ENCODE measurements around the gene MRPS34. TPM values are rescaled to one million over a fixed set of nuclear protein-coding genes. Genes with fewer than 3 reads are reported as not detected.

MRPS34 gene
- total RNA-seq, 2 experiments from 2014 or later: 197 to 199 TPM

DNA sequence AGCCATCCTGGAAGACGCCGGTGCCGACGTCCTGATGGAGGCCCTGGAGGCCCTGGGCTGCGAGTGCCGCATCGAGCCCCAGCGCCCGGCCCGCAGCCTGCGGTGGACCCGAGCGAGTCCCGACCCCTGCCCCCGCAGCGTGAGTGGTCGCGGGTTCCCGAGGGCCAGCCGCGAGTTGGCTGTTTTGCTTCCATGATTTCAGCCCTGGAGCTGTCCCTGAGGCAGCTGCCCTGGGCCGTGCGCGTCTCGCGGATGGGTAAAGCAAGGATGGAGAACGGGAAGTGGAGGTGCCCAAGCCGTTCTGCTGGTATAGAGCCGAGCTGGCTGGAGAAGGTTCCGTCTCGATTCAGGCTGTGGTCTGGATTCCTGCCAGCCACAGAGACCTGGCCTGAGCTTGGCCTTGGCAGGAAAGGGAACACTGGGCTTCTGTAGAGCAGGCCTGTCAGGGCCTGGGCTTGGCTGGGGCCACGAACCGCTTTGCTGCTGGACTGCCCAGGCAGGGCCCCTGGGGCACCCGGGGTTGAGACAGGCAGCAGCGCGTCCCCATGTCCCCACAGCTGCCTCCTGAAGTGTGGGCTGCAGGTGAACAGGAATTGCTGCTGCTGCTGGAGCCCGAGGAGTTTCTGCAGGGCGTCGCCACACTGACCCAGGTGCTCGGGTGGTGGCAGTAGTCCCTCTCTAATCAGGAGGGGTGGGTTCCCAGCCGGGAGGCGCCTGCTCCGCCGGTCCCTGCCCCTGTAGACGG, 941 bp upstream of the MRPS34 start:
- CTCF ChIA-PET: interaction anchor here (0.7 to 1.6 kb wide), 3 partner anchors 9 to 68 kb away, joined by 3 to 7 read pairs (median 4); partner anchors contain the start of genes NUBP2 and SPSB3
- POLR2A ChIA-PET: interaction anchor here (0.6 to 5.2 kb wide), 3 partner anchors 8 to 424 kb away, joined by 3 to 42 read pairs (median 4); partner anchors contain the start of genes NUBP2, RPS2 and SPSB3

DNA sequence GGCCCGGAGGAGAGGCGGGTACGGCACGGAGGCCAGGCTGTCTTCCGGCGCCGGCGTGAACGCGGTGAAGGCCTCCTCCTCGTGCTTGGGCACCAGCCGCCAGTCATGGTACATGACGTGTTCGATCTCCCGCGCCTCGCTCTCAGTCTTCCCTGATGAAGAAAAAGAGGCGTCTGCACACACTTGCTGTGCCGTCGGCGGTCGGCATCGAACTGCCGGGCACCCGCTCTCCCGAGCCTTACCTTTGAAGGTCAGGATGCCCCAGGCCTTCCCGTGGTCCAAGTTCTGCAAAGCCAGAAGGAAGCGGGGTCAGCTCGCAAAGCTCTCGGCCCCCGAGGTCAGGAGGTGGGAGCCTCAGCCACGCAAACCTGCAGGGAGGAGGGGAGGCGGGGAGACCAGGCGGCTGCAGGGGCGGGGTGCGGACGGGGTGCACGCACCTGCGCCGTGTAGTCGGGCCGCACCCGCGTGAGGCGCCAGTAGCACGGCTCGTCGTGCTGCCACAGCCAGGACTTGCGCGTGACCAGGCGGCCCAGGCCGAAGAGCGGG, 499 bp downstream of the MRPS34 start, which contains the start of gene EME2:
Gene EME2, plus strand, starts transcription at position 449 of the 546 bp plus-strand sequence. CDS start 418 bp downstream, outside the sequence.
- ChIA-PET POLR2A (interaction anchor here (0.8 to 5.2 kb wide), 4 partner anchors 10 to 188 kb away, joined by 3 to 42 read pairs (median 6); partner anchors contain the start of genes MAPK8IP3, NUBP2 and SPSB3), CTCF (interaction anchor here (0.7 to 3.5 kb wide), 6 partner anchors 11 to 351 kb away, joined by 3 to 19 read pairs (median 3); partner anchors contain the start of genes MAPK8IP3, NUBP2 and SPSB3)

DNA sequence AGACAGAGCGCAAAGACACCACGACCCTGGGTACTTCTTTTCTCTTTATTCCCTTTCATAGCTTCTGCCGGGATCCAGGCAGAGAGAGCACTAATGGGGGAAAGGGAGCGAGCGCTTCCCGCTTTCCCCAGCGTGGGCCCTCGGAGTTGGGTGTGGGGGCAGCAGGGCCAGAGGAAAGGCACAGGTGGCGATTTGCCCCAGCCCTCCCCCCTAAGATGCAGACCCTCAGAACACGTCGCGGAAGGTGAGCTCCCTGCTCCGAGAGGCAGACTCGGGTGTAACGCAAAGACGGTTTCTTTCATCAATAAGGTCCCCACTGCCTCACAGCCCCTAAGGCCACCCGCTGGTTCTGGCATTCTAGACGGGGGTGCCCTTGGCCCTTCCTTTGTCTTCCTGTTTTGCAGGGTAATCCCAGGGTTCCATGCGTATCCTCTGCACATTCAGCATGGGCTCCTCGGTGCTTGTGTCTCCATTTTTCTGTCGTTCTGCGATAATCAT, 1.0 kb downstream of the MRPS34 start:
- POLR2A ChIA-PET: interaction anchor here (0.8 to 5.2 kb wide), 3 partner anchors 10 to 66 kb away, joined by 3 to 42 read pairs (median 9); partner anchors contain the start of genes MAPK8IP3, NUBP2 and SPSB3

DNA sequence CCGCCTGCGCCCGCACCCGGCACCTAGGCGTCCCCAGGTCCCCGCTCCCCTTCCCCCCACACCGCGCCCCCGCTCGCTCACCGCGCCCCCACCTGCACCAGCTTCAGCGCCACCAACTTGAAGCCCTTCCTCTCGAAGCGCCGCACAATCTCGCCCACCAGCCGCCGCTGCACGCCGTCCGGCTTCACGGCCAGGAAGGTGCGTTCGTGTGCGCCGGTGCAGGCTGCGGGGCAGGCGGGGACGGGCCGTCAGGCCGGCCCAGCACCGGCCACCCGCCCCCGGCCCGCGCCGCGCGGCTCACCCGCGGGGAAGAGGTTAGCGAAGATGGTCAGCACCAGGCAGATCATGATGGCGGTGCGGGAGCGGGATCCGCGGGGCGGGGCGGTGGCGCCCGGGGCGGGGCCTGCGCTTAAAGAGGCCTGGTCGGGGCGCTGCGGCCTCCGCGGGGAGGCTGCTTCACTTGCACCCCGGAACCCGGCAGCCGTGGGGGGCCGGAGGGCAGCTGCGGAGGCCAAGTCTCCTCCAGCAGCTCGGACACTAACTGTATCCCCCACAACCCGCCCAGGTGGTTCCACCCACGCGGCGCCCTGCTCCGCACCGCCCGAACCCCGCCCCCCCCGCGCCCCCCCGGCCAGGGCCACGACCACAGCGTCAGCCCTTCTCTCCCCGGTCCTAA, 1.6 kb downstream of the MRPS34 start, which contains the start of gene NME3:
Gene NME3, minus strand, starts transcription at position 356 of the 676 bp plus-strand sequence. Its CDS starts 9 bp downstream, at position 347.
- POLR2A ChIA-PET: interaction anchor here (0.8 to 5.2 kb wide), 4 partner anchors 11 to 65 kb away, joined by 3 to 42 read pairs (median 6); partner anchors contain the start of genes MAPK8IP3, NUBP2 and SPSB3
- CTCF ChIA-PET: interaction anchor here (0.7 to 3.5 kb wide), 2 partner anchors 12 to 66 kb away, joined by 4 to 19 read pairs; partner anchors contain the start of genes NUBP2 and SPSB3

More for the DNA sequence above, 1.0 kb downstream of the MRPS34 start:
- CTCF ChIA-PET: interaction anchor here (0.7 to 3.5 kb wide), 5 partner anchors 11 to 67 kb away, joined by 3 to 19 read pairs (median 3); partner anchors contain the start of genes NUBP2 and SPSB3

DNA sequence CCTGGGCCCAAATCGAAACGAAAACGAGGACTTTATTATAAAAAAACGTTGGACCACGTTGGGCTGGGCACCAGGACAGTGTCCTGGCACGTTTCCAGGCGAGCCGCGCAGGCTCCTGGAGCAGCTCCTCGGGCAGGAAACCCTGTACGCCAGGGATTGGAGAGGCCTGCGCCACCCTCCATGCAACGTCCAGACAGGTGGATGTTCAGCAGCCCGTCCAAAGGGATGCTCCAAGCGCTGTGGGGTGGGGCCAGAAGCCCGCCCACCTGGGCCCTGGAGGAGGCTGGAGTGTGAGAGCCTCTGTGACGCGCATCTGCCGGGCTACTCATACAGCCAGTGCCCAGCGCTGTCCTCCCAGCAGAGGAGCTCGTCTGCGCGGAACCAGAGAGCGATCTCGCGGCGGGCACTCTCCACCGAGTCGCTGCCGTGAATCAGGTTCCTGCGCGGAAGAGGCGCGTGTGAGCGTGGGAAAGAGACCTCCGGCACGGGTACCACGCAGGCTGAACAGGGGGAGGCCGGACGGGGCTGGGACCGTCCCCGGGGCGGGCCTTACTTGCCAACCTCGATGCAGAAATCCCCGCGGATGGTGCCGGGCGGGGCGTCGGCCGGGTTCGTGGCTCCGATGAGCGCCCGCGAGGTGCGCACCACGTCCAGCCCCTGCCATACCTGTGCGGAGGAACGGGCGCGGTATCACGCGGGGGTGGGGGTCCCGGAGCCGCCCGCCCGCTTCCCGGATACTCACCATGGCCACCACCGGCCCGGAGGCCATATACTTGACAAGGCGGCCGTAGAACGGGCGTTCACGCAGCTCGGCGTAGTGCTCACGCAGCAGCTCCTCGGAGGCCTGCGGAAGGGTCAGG, 2.4 kb downstream of the MRPS34 start:
- POLR2A ChIA-PET: interaction anchor here (1.2 to 5.2 kb wide), 2 partner anchors 12 to 54 kb away, joined by 3 to 42 read pairs; partner anchors contain the start of genes NUBP2 and SPSB3

DNA sequence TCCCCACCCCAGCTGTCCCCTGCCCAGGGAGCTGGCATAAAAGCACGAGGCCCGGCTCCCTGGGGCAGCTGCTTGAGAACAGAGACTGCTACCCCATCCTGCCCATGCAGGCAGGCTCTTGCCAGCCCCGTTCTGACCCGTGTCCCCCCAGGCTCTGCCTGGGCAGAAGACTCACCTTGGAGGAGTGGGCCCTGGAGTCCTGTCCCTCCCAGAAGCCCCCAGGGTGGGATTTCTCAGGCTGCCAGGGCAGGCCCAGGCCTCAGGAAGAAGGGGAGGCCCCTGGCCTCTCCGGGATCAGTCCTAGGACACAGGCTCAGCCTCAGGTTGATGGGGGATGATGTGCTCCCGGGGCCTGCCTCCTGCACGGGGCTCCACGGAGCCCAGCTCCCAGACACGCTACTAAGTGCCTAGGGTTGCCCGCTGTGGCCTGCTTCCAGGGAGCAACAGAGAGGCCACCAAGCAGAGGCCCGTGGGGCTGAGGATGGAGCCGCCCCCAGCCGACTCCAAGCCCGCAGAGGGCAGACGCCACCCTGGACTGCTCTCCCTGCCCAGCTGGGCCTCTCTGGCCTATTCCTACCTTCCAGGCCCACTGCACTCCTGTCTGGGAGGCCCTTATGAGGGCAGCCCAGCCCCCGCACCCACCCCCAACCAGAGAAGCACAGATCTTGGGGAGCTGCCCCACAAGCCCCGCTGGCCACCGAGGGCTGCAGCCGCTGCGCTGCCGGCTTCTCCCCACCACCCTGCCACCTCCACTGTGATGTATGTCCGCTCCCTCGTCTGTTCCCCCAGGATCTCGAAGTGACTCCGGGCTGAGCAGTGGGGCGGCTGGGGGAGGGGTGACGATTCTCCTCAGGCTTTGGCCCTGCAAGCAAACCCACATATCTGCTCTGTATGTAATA, 3.3 kb downstream of the MRPS34 start:
- POLR2A ChIA-PET: interaction anchor here (0.5 to 5.2 kb wide), 3 partner anchors 13 to 363 kb away, joined by 3 to 42 read pairs (median 4); partner anchors contain the start of genes NUBP2 and SPSB3
- CTCF ChIA-PET: interaction anchor here (3.5 kb wide), 1 partner anchor 13 kb away, joined by 19 read pairs; the partner anchor contains the start of genes NUBP2 and SPSB3

More for the DNA sequence above, 2.4 kb downstream of the MRPS34 start:
- CTCF ChIA-PET: interaction anchor here (3.5 kb wide), 1 partner anchor 12 kb away, joined by 19 read pairs; the partner anchor contains the start of genes NUBP2 and SPSB3

DNA sequence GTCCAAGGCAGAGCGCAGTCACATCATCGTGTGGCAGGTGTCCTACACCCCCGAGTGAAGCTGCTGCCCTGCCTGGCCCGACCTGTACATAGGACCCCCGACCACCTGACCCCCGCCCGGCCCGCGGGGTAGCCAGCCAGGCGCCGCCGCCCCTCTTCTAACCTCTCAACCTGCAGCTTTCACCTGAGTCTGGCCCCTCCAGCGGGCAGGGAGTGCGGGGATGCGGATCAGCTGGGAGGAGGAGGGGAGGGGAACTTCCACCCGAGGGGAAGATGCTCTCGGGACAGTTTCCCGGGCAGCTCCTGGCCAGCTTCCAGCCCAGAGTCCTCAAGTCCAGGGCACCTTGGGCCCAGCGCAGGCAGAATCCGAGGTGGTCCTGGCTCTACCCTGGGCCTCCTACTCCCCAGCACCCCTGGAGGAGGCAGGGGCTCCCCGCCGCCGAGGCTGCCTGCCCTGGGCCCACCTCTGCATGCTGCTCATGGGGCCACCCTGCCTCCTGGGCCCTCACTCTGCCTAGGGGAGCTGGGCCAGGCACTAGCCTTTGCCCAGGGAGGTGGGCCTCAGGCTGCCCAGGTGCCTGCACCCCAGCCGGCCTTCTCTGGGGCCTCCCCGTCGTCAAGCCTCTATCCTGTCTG, 4.0 kb downstream of the MRPS34 start:
- POLR2A ChIA-PET: interaction anchor here (0.5 to 5.2 kb wide), 2 partner anchors 13 to 362 kb away, joined by 4 to 42 read pairs; partner anchors contain the start of genes NUBP2 and SPSB3
- CTCF ChIA-PET: interaction anchor here (1.7 kb wide), 1 partner anchor 63 kb away, joined by 4 read pairs; the partner anchor contains the start of gene MAPK8IP3

DNA sequence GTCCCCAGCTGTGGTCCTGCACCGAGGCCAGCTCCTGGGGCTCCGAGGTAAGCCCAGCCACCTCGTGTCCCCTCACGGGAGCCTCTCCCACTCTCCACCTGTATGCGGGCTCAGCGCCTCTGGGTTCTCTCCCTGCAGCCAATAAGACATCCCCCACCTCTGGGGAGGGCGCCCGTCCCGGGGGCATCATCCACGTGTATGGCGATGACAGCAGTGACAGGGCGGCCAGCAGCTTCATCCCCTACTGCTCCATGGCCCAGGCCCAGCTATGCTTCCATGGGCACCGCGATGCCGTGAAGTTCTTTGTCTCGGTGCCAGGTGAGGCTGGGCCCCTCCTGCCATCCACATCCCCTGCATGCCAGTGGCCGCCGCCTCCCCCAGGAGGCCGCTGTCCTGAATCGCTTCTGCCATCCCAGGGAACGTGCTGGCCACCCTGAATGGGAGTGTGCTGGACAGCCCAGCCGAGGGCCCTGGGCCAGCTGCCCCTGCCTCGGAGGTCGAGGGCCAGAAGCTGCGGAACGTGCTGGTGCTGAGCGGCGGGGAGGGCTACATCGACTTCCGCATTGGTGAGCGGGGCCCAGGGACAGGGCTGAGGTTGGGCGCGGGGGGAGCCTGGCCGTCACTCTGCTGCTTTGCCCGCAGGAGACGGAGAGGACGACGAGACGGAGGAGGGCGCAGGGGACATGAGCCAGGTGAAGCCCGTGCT, 4.7 kb downstream of the MRPS34 start:
- ChIA-PET CTCF (interaction anchor here (1.7 kb wide), 1 partner anchor 62 kb away, joined by 4 read pairs; the partner anchor contains the start of gene MAPK8IP3), POLR2A (interaction anchor here (0.6 kb wide), 1 partner anchor 399 kb away, joined by 9 read pairs; no protein-coding TSS in a partner anchor)

DNA sequence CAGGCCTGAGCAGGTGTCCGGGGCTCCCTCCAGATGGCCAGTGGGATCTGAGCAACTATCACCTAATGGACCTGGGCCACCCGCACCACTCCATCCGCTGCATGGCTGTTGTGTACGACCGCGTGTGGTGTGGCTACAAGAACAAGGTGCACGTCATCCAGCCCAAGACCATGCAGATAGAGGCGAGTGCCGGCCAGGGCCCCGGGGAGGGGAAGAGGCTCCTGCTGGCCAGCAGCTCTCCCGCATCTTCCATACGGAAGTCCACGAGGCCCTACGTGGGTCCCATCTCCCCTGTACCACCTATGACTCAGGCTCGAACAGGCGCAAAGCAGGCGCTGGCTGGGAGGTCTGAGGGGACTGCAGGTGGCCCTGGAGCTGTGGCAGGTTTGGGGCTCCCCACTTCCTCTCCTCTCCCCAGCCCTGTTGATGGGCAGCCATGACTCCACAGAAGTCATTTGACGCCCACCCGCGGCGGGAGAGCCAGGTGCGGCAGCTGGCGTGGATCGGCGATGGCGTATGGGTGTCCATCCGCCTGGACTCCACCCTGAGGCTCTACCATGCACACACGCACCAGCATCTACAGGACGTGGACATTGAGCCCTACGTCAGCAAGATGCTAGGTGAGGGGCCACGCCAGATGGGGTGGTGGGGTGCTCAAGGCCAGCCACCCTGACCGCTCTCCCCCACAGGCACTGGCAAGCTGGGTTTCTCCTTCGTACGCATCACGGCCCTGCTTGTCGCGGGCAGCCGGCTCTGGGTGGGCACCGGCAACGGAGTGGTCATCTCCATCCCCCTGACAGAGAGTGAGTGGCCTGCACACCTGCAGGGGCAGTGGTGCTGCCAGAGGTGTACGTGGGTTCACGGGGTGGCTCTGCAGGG, 5.6 kb downstream of the MRPS34 start:
- ChIA-PET CTCF (interaction anchor here (1.7 kb wide), 1 partner anchor 61 kb away, joined by 4 read pairs; the partner anchor contains the start of gene MAPK8IP3), POLR2A (interaction anchor here (0.6 kb wide), 1 partner anchor 398 kb away, joined by 9 read pairs; no protein-coding TSS in a partner anchor)

DNA sequence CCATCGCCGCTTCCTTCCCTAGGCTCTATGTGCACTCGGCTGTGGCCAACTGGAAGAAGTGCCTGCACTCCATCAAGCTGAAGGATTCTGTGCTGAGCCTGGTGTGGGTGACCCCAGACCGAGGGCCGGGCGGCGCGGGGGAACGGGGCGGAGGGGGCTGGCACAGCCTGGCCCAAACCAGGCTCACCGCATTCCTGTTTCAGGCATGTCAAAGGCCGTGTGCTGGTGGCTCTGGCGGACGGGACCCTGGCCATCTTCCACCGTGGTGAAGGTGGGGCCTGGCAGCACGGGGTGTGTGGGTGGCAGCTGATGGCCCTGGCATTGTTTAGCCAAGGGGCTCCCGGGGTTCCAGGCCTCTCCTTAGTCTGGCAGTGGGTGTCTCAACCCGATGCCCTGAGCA, 6.2 kb downstream of the MRPS34 start:
- CTCF ChIA-PET: no interaction called here
- POLR2A ChIA-PET: no interaction called here

DNA sequence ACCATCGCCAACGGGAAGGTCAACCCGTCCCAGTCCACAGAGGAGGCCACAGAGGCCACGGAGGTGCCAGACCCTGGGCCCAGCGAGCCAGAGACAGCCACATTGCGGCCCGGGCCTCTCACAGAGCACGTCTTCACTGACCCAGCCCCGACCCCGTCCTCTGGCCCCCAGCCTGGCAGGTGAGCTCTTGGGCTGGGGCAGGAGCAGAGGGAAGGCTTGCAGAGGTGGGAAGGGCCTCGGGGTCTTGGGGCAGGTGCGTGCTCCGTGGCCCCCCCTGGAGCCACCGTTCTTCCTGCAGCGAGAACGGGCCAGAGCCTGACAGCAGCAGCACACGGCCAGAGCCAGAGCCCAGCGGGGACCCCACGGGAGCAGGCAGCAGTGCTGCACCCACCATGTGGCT, 6.7 kb downstream of the MRPS34 start:
- POLR2A ChIA-PET: no interaction called here
- CTCF ChIA-PET: no interaction called here

DNA sequence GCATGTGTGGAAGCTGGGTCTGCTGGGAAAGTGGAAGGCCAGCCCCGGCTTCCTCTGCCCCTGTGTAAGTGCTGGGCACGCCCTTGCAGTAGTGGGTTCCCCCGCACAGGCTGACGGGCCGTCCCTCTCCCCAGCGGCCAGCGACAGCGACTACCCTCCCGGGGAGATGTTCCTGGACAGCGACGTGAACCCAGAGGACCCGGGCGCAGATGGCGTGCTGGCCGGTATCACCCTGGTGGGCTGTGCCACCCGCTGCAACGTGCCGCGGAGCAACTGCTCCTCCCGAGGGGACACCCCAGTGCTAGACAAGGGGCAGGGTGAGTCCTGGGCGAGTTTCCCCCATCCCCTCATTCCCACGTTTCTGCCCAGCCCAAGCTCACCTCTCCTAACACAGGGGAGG, 7.1 kb downstream of the MRPS34 start:
- POLR2A ChIA-PET: no interaction called here
- CTCF ChIA-PET: no interaction called here

DNA sequence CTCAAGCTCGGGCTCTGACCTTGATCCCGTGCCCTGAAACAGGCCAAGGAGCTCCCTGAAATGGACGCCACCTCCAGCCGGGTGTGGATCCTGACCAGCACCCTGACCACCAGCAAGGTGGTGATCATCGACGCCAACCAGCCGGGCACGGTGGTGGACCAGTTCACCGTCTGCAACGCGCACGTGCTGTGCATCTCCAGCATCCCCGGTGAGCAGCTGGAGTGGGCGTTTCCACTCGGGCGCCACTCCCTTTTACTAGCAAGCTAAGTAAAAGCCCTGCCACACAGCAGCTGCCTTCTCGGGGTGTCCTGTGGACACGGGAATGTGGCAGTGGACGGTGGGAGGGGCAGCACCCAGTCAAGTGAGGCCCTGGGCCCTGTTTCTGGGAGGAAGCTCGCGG, 8.0 kb downstream of the MRPS34 start:
- ChIA-PET POLR2A (no interaction called here), CTCF (no interaction called here)

Data from activated CD8-positive, alpha-beta memory T cell treated with anti-CD3 and anti-CD28 coated beads for 36 hours (primary cell).